NCI-H446 (cell line): ENCODE data around the gene PREP.
"Not testable (repeated sequence)": the region's sequence is repeated elsewhere in the genome, so short reads cannot be mapped to it uniquely, and the experiment has no call there.

Source experiments
- DNase-seq, 2 experiments: peaks; one replicate each; lab custom pipeline; 2025; lab: John Stamatoyannopoulos, UW

Gene PREP

GRCh38 chr6:105402939-105403935 is at the start of gene PREP:
Gene PREP, minus strand, starts transcription at chr6:105403082. Its CDS starts 191 bp downstream, at chr6:105402891.
- DNase-seq, result peak; percentile 58 to 84

- DNase-seq, result no peak
These were observed 49.5 kb upstream of the PREP start for GRCh38 chr6:105452376-105452775.

GRCh38 chr6:105449756-105450390 is 47.0 kb upstream of the PREP start:
- no peak for DNase-seq

GRCh38 chr6:105445481-105445880 is 42.6 kb upstream of the PREP start:
- no peak for DNase-seq

GRCh38 chr6:105443941-105444340 is 41.1 kb upstream of the PREP start:
- DNase-seq, result no peak

GRCh38 chr6:105442369-105442768 is 39.5 kb upstream of the PREP start:
- no peak for DNase-seq

GRCh38 chr6:105437236-105437635 is 34.4 kb upstream of the PREP start:
- DNase-seq, result no peak

GRCh38 chr6:105433723-105434122 is 30.8 kb upstream of the PREP start:
- DNase-seq, result no peak

GRCh38 chr6:105432797-105433196 is 29.9 kb upstream of the PREP start:
- no peak for DNase-seq

- peak; percentile 34 to 36 for DNase-seq
These were observed 28.3 kb upstream of the PREP start for GRCh38 chr6:105431226-105431625.

GRCh38 chr6:105430685-105431084 is 27.8 kb upstream of the PREP start:
- DNase-seq, result no peak

GRCh38 chr6:105429676-105430075 is 26.8 kb upstream of the PREP start:
- DNase-seq, result no peak

GRCh38 chr6:105428342-105428957 is 25.6 kb upstream of the PREP start:
- DNase-seq, result no peak

- DNase-seq, result peak; percentile 32 to 65
These were observed 21.4 kb upstream of the PREP start for GRCh38 chr6:105424175-105424783.

GRCh38 chr6:105416971-105417370 is 14.1 kb upstream of the PREP start:
- not testable (repeated sequence) for DNase-seq

GRCh38 chr6:105409734-105410133 is 6.9 kb upstream of the PREP start:
- DNase-seq, result no peak

- no peak for DNase-seq
These were observed 568 bp downstream of the PREP start for GRCh38 chr6:105402090-105402938.

- DNase-seq, result no peak
These were observed 1.4 kb downstream of the PREP start for GRCh38 chr6:105401247-105402089.

GRCh38 chr6:105400501-105400900 is 2.4 kb downstream of the PREP start:
- no peak for DNase-seq

- DNase-seq, result no peak
These were observed 4.0 kb downstream of the PREP start for GRCh38 chr6:105398859-105399258.
